Fibroblast of skin of right quadriceps (primary cell): ENCODE results near the gene SSBP2.
A peak's percentile ranks its signal among the peaks of the same experiment; 100 is the strongest.
"Not testable (repeated sequence)": the region's sequence is repeated elsewhere in the genome, so short reads cannot be mapped to it uniquely, and the experiment has no call there.

ENCODE experiments used
- DNase-seq: peaks from one replicate; pipeline ENCODE4 v3.0.0-alpha.2; 2013

The SSBP2 gene

DNA sequence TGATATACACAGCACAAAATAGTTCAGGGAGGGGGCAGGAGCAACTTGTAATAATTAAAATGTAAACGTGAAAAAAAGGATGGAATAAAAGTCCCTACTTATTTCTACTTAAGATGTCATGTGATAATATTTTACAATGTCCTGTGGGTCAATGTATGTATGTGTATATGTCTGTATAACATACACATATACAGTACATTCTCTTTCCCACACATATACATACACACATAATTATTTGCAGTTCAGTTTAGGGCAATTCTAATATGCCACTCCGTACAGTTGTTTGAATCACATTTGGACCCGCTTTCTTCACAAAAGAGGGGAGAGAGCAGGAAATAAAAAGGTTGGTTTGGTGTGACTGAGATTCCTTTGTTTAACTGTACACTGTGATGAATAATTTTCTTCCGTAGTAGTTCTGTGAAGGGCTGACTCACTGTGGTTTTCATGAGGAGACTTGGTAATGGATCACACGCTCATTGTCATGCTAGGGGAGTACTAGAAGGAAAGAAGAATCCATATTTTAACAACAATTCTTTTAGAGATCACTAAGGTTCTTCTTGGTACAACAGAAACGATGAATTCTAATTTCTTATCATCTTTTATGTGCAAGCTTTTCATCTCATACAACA is 330.7 kb downstream of the SSBP2 start:
- peak; percentile 92 for DNase-seq

DNA sequence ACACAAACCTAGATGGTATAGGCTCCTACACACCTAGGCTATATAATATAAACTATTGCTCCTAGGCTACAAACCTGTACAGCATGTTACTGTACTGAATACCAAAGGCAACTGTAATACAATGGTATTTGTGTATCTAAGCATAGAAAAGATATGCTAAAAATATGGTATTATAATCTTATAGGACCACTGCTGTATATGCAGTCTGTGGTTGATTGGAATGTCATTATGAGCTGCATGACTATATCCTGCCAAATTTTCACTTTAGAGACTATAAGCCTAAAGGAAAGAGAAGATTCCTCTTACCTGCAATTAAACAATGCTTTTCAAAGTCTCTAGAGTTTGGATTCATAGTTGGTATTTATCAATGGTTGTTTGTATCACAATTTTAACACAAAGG is 332.3 kb downstream of the SSBP2 start:
- no peak for DNase-seq

DNA sequence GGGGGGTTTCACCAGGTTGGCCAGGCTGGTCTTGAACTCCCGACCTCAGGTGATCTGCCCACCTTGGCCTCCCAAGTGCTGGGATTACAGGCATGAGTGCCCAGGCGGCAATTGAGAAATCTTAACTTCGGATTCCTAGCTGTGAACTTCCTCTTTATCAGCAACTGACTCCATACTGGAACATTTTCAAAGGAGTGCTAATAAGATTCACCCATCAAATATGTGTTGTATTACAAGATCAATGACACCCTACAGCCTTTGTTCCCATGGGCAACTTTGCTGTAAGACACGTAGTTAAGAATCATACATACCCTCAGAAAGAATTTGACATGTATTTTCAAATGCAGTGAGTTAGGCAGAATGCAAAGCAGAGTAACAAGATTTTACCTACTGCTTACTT is 333.8 kb downstream of the SSBP2 start:
- no peak for DNase-seq

DNA sequence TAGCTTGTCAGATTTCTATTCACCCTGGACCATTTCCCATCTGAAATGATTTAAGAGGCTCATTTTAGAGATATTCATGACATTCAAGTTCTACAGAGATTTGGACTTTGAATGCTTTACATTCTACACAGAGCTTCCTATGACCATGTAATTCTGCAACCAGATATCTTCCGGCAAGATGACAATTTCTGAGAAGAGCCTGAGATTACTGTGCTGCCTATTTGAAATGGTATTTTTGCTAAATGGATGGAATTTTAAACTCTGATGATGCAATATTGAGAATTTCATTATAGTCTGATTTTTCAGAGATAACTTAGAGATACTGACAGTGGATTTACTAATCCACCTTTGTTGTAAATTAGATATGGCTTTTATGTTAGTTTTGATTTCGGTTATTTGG is 341.0 kb downstream of the SSBP2 start:
- DNase-seq: peak; percentile 30

DNA sequence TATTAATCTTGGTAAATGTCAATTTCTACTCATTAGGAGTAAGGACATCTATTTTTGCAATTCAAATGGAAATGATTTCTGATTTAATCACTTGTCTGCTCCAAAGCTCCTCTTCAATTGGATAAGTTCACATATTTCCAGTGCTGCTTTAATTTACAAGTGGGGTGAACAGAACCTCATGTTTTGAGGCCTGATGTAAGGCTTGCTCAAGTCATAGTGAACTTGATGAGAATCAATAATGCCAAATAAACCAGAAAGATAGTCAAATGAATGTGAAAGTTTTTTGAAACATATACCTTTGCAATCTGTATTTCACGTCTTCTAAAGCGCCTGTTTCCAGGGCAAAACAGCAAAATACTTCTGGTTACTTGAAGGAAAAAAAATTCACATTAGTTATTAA is 341.5 kb downstream of the SSBP2 start:
- DNase-seq: no peak

DNA sequence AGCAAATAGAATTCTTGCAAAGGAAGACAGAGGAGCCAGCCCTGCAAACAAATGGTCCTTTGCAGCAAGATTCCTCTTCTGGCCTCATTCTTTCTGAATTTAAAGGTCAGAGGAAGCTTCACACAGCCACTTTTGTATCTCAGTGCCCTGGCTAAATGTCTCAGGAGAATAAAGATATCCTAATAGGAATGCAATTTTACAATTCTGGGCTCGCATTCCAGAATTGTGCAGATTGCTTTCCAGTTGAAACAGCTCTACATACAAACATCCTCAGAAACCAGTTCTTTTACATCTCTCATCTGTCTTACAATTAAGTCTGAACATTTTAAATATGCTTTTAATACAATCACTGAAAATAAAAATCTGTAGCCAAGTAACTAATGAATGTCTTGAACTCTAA is 342.4 kb downstream of the SSBP2 start:
- peak; percentile 25 for DNase-seq

DNA sequence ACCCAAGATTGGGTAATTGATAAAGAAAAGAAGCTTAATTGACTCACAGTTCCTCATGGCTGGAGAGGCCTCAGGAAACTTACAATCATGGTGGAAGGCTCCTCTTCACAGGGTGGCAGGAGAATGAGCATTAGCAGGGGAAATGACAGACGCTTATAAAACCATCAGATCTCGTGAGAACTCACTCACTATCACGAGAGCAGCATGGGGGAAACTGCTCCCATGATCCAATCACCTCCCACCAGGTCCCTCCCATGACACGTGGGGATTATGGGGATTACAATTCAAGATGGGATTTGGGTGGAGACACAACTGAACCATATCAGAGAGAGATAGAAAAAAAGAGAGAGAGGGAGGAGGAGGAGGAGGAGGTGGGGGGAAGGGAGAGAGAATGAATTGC is 343.1 kb downstream of the SSBP2 start:
- DNase-seq: not testable (repeated sequence)

DNA sequence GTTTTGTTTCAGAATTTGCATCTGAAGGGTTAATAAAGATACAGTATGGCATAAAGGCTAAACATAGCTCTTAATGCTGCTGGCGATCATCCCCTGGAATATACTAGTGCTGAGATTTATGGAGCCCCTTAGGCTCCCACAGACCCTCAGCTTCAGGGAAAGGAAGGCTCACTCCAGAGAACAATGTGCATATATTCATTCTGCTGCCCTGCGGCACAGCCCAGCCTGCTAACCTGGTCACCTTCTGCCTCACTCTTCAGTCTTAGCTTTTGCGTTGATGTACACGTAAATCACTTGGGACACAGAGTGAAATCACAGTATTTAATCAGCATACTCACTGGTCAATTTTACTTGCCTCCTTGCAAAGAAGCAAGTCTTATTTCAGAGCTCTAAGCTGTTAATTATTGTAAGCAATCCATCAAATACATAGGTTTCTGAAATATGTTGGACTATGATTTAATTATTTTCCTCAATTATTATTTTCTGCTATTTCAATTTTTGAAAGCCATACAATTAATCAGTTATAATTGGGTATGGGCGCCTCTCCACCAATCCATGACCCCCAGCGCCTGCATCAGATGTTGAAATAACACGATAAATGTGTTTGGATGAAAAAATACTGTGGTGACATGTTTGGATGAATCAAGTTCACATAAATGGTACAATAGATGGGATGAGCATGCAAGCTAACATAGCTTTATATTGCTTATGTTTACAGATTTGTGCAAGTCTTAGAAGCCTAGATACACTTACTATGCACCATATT is 345.6 kb downstream of the SSBP2 start:
- no peak for DNase-seq

DNA sequence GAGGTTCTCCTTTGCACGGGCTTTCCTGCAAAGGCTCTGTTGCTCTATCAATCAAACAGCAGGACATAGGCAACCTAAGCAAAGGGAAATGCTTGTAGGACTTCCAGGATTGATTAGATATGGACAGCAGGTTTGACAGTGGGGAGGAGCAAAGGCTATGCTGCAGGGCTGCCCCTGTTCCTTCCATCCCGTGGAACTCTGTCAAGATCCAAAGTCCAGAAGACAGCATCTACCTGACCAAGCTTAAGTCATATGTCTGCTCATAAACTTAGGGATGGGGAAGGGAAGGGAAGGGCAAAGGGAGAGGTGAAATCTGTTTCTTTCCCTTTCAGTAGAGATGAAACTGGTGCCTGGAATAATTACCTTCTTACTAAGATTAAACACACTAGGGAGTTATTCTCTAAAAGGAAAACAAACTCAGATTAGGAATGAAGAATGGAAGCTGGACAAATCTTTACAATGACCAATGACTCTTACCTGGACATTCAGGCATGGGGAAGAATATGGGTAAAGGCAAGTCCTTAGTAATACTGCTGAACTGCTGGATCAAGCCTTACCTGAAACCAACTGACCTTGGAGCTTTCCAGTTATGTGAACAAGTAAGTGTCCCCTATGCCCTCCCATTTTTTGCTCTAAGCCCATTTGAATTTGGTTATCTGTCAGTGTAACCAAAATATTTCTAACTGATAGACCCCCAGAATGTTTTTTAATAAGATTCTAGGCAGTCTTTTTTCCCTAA is 348.5 kb downstream of the SSBP2 start:
- no peak for DNase-seq

DNA sequence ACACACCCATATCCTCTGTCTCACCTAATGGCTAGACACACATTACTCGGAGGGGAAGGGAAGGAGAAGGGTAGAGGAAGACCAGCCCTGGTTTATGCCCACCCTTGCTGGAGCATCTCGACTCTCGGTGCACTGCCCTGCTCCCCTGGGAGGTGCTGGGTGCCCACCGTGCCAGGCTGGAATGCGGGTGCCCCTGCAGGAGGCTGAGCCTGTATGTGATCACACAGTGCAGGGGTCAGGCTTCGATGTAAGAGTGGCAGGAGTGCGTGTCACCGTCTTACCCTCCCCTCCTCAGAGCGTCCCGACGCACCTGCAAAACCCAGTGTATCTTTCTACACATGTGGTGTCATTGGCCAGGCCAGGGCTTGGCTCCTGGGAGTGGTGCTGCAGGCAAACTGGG is 349.6 kb downstream of the SSBP2 start:
- no peak for DNase-seq

DNA sequence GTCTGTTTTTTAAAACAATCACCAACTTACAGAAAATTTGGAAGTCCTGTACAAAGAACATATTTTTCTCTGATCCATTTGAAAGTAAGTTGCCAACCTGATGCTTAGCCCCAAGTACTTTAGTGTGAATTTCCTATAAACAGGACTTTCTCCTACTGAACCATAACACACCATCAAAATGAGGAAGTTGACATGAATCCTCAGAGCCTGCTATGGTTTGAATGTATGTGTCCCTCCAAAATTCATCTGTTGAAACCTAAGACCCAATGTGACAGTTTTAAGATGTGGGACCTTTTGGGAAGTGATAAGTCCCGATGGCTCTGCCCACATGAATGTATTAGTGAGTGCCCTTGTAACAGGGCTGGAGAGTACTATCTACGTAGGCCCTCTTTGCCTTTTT is 350.5 kb downstream of the SSBP2 start:
- DNase-seq: no peak

DNA sequence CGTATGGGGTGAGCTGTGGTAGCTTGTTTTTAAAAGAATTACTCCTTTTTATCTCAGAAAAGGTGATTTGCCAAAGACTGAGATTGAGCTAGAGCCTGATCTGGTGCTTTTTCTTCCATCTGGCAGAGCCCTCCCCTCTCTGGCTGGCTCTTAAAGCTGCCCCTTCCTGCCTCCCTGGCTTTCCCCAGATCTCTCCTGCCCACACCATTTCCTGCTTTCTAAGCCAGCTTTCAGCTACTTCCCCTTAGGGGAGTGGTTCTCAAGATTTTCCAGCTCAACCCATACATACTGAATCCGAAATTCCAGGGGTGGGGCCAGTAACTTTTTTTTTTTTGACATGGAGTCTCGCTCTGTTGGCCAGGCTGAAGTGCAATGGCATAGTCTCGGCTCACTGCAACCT is 352.2 kb downstream of the SSBP2 start:
- DNase-seq: no peak

DNA sequence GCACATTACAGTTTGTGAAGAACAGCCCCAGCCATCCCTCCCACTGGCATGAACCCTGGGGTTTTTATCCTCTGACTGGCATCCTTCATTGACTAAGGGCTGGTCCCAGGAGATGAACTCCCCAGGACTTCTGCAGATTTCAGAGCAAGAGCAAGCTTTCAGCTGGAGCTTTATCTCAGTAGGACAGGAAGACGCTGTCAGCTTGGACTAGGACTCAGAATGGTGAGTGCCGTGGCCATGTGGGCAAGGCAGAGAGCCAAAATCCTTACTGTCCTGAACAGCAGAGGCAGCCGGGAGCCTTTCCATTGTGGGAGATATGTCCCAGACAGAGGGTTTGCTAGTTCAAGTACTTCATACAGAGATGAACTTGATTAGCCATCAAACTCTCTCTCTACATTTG is 353.7 kb downstream of the SSBP2 start:
- peak; percentile 31 for DNase-seq

DNA sequence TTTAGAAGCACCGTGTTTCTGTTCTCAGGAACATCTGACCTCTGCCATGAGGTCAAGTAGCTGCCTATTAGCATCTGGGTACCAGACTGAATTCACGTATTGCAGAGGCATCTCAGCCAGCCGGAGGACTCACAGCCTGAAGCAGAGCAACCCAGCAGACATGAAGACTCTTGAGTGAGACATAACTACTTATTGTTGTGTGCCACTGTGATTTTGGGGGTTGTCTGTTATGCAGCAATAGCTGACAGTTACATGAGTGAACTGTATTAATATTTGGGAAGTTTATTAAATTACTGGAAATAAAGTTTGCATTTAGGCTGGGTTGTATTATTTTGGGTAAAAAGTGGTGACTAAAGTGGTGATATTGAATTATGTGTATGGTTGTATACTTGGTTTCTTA is 355.6 kb downstream of the SSBP2 start:
- no peak for DNase-seq

DNA sequence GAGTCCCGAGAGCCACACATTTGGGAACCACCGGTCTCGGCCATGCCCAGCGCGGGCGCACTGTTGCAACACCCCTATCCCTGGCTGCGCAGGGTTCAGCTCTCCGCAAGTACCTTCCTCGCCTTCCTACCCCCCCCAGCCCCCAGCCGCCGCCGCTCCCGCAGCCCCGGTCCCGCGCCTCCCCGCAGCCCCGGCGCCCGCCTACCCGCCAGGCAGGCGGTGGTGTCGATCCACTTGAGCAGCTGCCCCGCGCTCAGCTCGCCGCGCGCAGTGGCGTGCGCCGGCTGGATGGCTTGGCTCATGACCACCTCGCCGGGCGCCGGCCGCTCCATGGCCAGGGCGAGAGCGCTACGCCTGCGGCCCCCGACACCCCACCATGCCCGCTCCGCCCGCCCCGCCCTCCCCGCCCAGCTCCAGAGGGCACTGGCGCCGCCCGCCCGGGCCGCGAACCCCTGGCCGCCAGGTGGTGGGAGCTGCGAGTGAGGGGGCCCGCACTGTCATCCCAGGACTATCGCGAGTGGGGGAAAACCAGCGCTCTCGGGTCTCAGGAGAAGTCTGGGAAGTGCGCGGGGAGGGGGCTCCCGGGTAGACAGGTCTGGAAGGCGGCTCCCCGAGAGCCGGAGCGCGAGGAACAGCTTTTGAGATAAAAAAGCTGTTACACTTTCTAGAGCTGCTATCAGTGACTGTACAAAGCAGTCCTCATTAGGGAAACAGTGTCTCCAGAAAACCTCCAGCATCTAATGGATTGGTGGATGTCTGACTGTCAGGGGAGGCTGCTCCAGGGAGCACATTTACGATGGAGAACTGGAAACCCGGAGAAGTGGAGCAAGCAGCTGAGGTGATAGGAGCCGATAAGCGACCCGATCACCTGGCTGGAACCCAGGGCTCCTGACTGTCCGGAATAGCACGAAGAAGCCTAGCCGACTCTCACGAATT is 356.8 kb downstream of the SSBP2 start, which contains the start of gene ACOT12:
ACOT12 (minus strand) TSS at position 352 of the 936 bp plus-strand sequence; CDS start at position 332, 20 bp downstream.
- no peak for DNase-seq

DNA sequence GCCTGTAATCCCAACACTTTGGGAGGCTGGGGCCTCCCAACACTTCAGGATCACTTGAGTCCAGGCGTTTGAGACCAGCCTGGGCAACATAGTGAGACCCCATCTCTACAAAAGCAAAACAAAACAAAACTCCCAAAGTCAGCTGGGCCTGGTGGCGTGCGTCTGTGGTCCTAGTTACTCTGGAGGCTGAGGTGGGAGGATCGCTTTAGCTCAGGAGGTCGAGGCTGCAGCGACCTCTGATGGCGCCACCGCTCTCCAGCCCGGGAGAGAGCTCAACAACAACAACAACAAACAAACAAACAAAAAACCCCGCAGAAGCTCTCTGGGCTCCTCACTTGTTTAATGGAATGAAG is 357.5 kb downstream of the SSBP2 start:
- DNase-seq: no peak

DNA sequence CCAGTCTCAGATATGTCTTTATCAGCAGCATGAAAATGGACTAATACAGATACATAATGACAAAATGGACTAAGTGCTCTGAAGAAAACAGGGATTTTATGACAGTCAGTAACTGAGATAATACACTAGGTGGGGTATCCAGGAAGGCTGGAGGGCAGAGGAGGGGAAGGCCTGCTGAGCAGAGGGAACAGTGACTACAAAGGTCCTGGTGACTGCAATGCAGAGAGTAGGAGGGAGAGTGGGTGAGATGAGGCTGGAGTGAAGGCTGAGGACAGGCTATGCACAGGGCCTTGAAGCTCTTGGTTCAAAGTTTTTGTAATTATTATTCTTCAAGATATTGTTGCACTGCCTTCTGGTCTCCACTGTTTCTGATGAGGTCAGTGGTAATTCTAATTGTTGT is 361.9 kb downstream of the SSBP2 start:
- no peak for DNase-seq

DNA sequence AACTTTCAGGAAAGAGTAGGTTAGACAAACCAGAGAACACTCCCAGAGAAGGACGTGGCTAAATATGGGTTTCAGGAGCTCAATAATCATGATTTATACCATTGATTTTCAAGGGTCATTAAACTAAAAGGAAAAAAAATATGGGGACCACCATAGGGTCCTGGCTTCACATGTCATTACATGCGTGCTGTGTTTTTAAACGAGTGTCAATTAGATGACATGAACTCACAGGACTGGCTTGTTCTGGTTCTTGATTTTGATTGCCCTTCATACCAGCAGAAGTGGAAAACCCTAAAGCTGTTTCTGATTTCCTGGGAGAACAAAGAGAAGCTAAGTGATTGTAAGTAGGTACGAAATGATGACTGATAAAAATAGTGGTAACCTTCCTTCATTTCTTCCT is 362.7 kb downstream of the SSBP2 start:
- no peak for DNase-seq

DNA sequence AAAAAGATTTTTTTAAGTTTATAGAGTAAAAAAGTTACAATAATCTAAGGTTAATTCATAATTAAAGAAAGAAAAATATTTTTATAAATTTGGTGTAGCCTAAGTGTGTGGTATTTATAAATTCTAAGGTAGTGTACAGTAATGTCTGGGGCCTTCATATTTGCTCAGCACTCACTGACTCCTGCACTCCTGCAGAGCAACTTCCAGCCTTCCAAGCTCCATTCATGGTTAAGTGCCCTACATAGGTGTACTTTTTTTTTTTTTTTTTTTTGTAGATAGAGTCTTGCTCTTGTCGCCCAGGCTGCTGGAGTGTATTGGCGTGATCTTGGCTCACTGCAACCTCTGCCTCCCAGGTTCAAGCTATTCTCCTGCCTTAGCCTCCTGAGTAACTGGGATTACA is 367.0 kb downstream of the SSBP2 start:
- DNase-seq: no peak

DNA sequence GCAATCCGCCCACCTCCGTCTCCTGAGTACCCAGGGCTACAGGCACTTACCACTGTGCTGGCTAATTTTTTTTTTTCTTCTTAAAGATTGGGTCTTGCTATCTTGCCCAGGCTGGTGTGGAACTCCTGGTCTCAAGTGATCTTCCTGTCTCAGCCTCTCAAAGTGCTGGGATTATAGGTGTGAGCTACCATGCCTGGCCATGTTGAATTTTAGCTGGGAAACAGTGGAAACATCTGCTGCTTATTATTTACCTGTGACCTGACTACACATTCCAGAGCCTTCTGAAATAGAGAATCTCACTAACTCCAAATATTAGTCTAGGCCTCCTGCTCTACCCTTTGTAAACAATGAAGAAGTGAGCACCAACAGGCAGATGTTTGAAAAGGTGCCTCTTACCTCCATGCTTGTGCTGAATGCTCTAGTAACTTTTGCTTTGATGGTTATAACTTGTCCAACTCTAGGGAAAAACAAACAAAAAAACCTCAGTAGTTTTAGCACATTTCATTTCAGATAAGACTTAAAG is 379.5 kb downstream of the SSBP2 start:
- no peak for DNase-seq

DNA sequence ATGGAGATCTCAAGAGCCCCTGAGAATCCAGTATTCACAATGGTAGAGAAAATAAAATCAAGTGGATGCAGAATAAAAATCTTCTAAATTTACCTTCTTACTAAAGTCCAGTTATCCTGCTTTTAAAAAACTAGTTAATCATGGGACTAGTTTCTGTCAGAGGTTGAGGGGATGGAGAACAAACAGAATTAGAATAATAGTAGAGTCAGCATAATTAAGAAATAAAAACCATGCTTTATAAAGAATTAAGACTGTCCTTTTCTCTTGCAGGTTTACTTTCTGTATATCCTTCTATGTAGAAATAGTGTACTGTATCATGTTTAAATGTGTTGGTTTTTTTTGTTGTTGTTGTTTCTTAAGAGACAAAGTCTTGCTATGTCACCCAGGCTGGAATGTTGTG is 380.0 kb downstream of the SSBP2 start:
- no peak for DNase-seq

DNA sequence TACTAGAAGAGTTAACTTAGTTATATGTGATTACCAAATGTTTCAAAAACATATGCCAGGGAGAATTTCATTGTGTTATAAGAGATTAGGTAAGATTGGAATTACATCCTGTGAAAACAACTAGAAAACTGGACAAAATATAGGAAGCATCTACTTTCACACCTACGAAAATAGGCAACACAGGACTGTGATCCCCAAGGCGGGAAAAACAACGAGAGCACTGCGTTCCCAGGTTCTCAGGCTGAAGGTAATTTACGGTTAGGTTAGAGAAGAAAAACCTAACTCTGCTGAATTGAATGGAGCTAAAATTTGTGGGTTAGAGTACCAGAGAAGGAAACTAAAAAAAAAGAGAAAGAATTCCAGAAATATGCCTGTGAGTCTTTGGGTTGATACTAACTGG is 385.4 kb downstream of the SSBP2 start:
- DNase-seq: no peak
